Parathyroid adenoma (tissue), 2 donors: ENCODE data around the gene FAM162A.

Source experiments
- H2AFZ ChIP-seq: fragments of 300-600 bp; sonication (generic); one replicate; pipeline ENCODE4 v1.7.0; 2017; ENCODE audit warnings: antibody characterized with exemption, mild to moderate bottlenecking
- H3K27ac ChIP-seq: fragments of 300-600 bp; sonication (generic); one replicate; pipeline ENCODE4 v1.7.0; 2017
- H3K27me3 ChIP-seq: fragments of 300-600 bp; sonication (generic); one replicate; pipeline ENCODE4 v1.7.0; 2017; ENCODE audit warnings: low read length; ENCODE audit not compliant: control insufficient read depth, insufficient read depth
- H3K36me3 ChIP-seq: fragments of 300-600 bp; sonication (generic); one replicate; pipeline ENCODE4 v1.7.0; 2017; ENCODE audit warnings: low read length; ENCODE audit not compliant: control insufficient read depth, insufficient read depth
- H3K4me1 ChIP-seq: fragments of 300-600 bp; sonication (generic); one replicate; pipeline ENCODE4 v1.7.0; 2017; ENCODE audit warnings: control low read depth
- H3K4me2 ChIP-seq: fragments of 300-600 bp; sonication (generic); one replicate; pipeline ENCODE4 v1.7.0; 2017; ENCODE audit warnings: low read length
- H3K4me3 ChIP-seq: fragments of 300-600 bp; sonication (generic); one replicate; pipeline ENCODE4 v1.7.0; 2017; ENCODE audit warnings: low read depth, low read length
- H3K79me2 ChIP-seq: fragments of 300-600 bp; sonication (generic); one replicate; pipeline ENCODE4 v1.7.0; 2017; ENCODE audit warnings: control low read depth
- H3K9ac ChIP-seq: fragments of 300-600 bp; sonication (generic); one replicate; pipeline ENCODE4 v1.7.0; 2017; ENCODE audit warnings: mild to moderate bottlenecking
- H3K9me3 ChIP-seq: fragments of 300-600 bp; sonication (generic); one replicate; pipeline ENCODE4 v1.7.0; 2017; ENCODE audit warnings: low read length; ENCODE audit not compliant: control insufficient read depth
- CTCF ChIP-seq: fragments of 300-600 bp; sonication (generic); IDR thresholded peaks from one replicate; pipeline ENCODE4 v1.7.0; 2017; ENCODE audit warnings: antibody characterized with exemption, mild to moderate bottlenecking
- donor health status: primary hyperparathyroidism.

Gene FAM162A

GRCh38 chr3:122414391-122414790 is 30.4 kb downstream of the FAM162A start:
- H3K9ac ChIP-seq = no peak overlapping the region

GRCh38 chr3:122415104-122415744 is 31.2 kb downstream of the FAM162A start:
- peaks cover 10% of the 10 kb centered on the region for H3K4me1 ChIP-seq
- H3K36me3 ChIP-seq = no peaks in the 10 kb centered on the region
- H3K9ac ChIP-seq = peak overlapping the region; percentile 9
- H3K9me3 ChIP-seq = no peaks in the 10 kb centered on the region
- H3K4me2 ChIP-seq = peak overlapping the region; percentile 94
- TF ChIP-seq CTCF = no peak
- H3K4me3 ChIP-seq = peak overlapping the region; percentile 93
- no peaks in the 10 kb centered on the region for H3K27me3 ChIP-seq
- H3K79me2 ChIP-seq = peaks cover 23% of the 10 kb centered on the region
- H3K27ac ChIP-seq = peak overlapping the region; percentile 92
- H2AFZ ChIP-seq = peak overlapping the region; percentile 83

More at GRCh38 chr3:122414391-122414790, 30.4 kb downstream of the FAM162A start:
- H3K4me1 ChIP-seq = peaks cover 10% of the 10 kb centered on the region
- no peak for TF ChIP-seq CTCF
- H3K36me3 ChIP-seq = no peaks in the 10 kb centered on the region
- no peak overlapping the region for H2AFZ ChIP-seq
- peaks cover 23% of the 10 kb centered on the region for H3K79me2 ChIP-seq
- H3K4me3 ChIP-seq = no peak overlapping the region
- H3K4me2 ChIP-seq = no peak overlapping the region
- no peaks in the 10 kb centered on the region for H3K9me3 ChIP-seq
- H3K27me3 ChIP-seq = no peaks in the 10 kb centered on the region
- H3K27ac ChIP-seq = peak overlapping the region; percentile 92

GRCh38 chr3:122415762-122416654 is 32.0 kb downstream of the FAM162A start, which contains the start of gene WDR5B:
Gene WDR5B (minus strand): TSS chr3:122416062. CDS start chr3:122415528, 534 bp downstream.
- no peaks in the 10 kb centered on the region for H3K9me3 ChIP-seq
- peak within 1 kb of the TSS; percentile 39 for H3K9ac ChIP-seq
- peak within 1 kb of the TSS; percentile 83 for H2AFZ ChIP-seq
- H3K36me3 ChIP-seq = no peaks in the 10 kb centered on the region
- H3K4me1 ChIP-seq = peaks cover 10% of the 10 kb centered on the region
- H3K4me2 ChIP-seq = peak within 1 kb of the TSS; percentile 94
- H3K27ac ChIP-seq = peak within 1 kb of the TSS; percentile 92
- no peak for TF ChIP-seq CTCF
- peaks cover 20% of the 10 kb centered on the region for H3K79me2 ChIP-seq
- peak within 1 kb of the TSS; percentile 93 for H3K4me3 ChIP-seq
- H3K27me3 ChIP-seq = no peaks in the 10 kb centered on the region

- H3K4me1 ChIP-seq = peaks cover 10% of the 10 kb centered on the region
- no peak for TF ChIP-seq CTCF
- H3K27me3 ChIP-seq = no peaks in the 10 kb centered on the region
- H3K4me2 ChIP-seq = peak overlapping the region; percentile 94
- H3K4me3 ChIP-seq = peak overlapping the region; percentile 93
- H2AFZ ChIP-seq = no peak overlapping the region
- no peaks in the 10 kb centered on the region for H3K9me3 ChIP-seq
- peaks cover 20% of the 10 kb centered on the region for H3K79me2 ChIP-seq
- H3K36me3 ChIP-seq = no peaks in the 10 kb centered on the region
- H3K9ac ChIP-seq = no peak overlapping the region
- H3K27ac ChIP-seq = no peak overlapping the region
Observed at GRCh38 chr3:122416966-122417365, 33.0 kb downstream of the FAM162A start.
